Bronchial epithelial cell (primary cell): Measurements from ENCODE around the gene C9. TPM values are rescaled to one million over a fixed set of nuclear protein-coding genes. Genes with fewer than 3 reads are reported as not detected.

Experiments
- DNase-seq: peaks from one replicate; pipeline ENCODE4 v3.0.0-alpha.2; 2010; ENCODE audit warnings: low read depth
- FAIRE-seq: peaks from 2 replicates; lab custom pipeline; 2011; peaks lifted over from hg19 to GRCh38; lab: Jason Lieb, UNC
- H3K27me3 ChIP-seq: 2 replicates; pipeline ENCODE4 v1.5.1; 2011; ENCODE audit warnings: low read length; ENCODE audit not compliant: control insufficient read depth, insufficient read depth
- H3K36me3 ChIP-seq: 2 replicates; pipeline ENCODE4 v1.5.1; 2011; ENCODE audit warnings: low read length; ENCODE audit not compliant: control insufficient read depth, insufficient read depth
- H3K4me3 ChIP-seq: 2 replicates; pipeline ENCODE4 v1.5.1; 2011; ENCODE audit warnings: mild to moderate bottlenecking, low read depth, low read length, control low read depth
- total RNA-seq: library from RNA; depleted of rRNA; stranded (reverse); fragments of >200 nt; gene quantifications from 2 replicates; pipeline ENCODE4 v1.2.1, GENCODE V29; 2014
- TF ChIP-seq, protein P1 (sequence below): IDR thresholded peaks from 2 replicates; pipeline ENCODE4 v1.5.1; 2011; ENCODE audit warnings: mild to moderate bottlenecking, moderate library complexity, low read length, control low read depth, inconsistent platforms; ENCODE audit not compliant: insufficient read depth, severe bottlenecking

Gene C9
- total RNA-seq, 1 donor from 2014 or later, result not detected

DNA sequence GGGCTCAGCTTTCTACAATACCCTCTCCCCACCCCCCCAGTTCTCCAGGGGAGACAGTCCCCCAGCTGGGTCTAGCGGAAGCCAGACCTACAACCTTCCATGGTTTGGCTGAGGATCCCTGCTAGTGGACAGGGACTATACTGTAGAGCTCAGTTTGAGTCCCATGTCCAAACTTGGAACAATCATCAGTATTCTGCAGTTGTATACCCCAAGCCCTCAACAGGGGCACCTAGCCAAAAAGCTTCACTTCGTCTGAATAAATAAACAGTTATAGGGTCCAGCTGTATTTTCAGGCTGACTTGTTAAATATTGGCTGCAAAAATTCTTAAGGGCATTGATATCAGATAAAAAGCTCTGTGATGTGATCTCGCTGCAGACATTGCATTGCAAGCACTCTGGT, 15.4 kb upstream of the C9 start:
- DNase-seq (no peak), FAIRE-seq (no peak)
- H3K27me3 ChIP-seq, result no peaks in the 10 kb centered on the region
- TF ChIP-seq, protein P1, sequence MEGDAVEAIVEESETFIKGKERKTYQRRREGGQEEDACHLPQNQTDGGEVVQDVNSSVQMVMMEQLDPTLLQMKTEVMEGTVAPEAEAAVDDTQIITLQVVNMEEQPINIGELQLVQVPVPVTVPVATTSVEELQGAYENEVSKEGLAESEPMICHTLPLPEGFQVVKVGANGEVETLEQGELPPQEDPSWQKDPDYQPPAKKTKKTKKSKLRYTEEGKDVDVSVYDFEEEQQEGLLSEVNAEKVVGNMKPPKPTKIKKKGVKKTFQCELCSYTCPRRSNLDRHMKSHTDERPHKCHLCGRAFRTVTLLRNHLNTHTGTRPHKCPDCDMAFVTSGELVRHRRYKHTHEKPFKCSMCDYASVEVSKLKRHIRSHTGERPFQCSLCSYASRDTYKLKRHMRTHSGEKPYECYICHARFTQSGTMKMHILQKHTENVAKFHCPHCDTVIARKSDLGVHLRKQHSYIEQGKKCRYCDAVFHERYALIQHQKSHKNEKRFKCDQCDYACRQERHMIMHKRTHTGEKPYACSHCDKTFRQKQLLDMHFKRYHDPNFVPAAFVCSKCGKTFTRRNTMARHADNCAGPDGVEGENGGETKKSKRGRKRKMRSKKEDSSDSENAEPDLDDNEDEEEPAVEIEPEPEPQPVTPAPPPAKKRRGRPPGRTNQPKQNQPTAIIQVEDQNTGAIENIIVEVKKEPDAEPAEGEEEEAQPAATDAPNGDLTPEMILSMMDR, result no peak
- H3K4me3 ChIP-seq, result no peak overlapping the region
- H3K36me3 ChIP-seq, result no peaks in the 10 kb centered on the region

DNA sequence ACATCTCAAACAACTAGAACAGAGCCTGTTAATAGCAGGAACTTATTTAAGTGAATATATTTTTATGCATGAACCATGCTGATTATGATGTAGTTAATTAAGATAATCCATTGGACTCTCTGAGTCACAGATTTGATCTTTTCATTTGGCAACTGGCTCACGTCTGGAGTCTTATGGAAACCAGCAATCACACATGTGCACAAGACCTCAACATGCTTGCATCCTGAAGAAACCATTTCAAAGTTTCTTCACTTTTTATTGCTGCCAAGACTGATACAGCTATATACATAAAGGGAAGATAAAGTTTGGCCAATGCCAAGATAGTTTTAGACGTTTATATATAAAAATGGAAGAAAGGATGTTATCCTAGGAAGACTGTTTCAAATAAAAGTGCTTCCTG, 13.3 kb upstream of the C9 start:
- FAIRE-seq (no peak), DNase-seq (no peak)
- H3K4me3 ChIP-seq, result no peak overlapping the region
- H3K36me3 ChIP-seq, result no peaks in the 10 kb centered on the region
- H3K27me3 ChIP-seq, result no peaks in the 10 kb centered on the region
- TF ChIP-seq, protein P1, result no peak

DNA sequence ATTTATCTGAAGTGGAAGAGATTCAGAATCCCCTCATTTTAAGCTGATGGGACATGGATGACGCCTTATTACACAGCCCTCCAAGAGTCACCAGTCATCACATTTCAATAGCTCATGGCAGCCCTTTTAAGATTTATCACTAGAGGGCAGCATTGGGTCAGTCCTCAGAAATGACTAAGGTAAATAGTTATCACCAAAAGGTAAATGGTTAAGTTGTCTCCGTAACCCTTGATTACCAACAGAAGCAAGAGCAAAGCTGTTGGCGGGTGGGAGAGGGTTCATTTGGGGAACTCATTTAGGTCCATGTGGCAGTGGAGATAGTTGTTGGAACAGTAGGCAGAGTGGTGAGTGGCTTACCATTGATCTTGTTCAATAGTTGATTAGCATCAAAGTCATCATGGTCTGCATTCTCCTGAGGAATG, 12.0 kb upstream of the C9 start:
- TF ChIP-seq, protein P1, result peak; percentile 72
- H3K36me3 ChIP-seq, result no peaks in the 10 kb centered on the region
- peak; percentile 71 for DNase-seq
- H3K27me3 ChIP-seq, result no peaks in the 10 kb centered on the region
- H3K4me3 ChIP-seq, result no peak overlapping the region
- FAIRE-seq, result peak; percentile 40

DNA sequence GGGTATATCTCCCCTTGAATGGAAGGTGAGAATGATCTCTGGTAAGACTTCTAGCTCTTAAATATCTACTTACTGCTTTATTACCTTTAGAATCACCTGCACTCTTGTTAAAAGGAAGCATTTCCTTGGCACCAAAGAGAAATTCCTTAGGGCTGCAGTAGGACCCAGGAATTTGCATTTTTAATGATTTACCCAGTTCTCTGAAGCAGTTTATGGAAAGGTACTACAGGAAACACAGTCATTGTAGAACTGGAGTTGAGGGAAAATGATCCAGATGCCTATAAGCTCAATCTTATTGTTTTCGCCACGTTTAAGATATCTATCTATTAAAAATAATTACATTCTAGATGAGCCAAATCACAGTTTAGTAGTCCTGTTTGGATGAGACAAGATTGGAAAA, 9.5 kb upstream of the C9 start:
- no peaks in the 10 kb centered on the region for H3K27me3 ChIP-seq
- TF ChIP-seq, protein P1, result no peak
- no peak overlapping the region for H3K4me3 ChIP-seq
- H3K36me3 ChIP-seq, result no peaks in the 10 kb centered on the region
- DNase-seq (no peak), FAIRE-seq (no peak)

DNA sequence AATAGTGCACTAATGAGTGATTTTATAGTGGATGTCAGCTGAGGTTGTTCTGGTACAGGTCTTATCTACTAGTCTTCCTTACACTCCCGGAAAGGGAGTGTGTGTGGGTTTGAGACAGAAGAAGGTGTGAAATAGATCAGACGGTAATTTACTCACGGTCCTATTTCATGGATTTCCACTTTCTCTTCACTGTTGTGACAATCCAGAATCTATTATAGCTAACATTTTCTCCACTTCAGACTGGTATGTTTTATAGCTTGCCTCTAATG, 7.0 kb upstream of the C9 start:
- TF ChIP-seq, protein P1, result no peak
- no peaks in the 10 kb centered on the region for H3K27me3 ChIP-seq
- DNase-seq, result no peak
- no peak overlapping the region for H3K4me3 ChIP-seq
- no peak for FAIRE-seq
- H3K36me3 ChIP-seq, result no peaks in the 10 kb centered on the region

DNA sequence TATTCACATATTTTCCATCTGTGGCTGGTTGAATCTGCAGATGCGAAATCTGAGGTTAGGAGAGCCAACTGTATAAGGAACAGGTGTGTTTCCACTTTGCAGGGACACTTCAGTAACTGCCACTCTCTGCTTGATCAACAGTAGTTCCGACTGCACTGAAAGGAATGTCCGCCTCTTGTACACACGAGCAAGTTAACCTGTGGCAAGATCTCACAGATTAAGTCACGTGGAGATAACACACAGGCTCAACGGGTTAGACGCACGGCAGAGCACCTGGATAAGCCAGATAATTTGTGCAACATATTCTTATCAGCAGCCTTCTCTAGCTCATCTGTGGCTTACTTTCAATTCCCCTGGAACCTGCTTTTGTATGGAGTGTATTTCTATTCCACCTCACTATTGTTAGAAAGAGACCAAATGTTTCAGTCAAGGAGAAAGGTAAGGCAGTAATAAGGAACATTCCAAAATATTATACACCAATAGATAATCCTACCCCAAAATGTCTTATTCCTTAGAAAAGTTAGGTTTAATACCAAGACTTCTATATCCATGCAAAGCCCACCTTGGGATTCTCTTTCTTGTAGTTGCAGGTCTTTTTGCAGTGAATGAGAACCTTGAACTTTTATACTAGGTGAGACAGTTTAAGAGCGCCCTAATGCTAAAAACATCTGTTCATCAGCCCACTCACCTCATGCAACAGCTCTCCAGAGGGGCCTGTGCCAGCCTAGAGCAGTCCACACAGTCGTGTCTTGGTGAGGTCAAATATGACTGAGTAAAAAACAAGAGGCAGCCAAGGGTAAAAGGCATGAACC, 6.5 kb upstream of the C9 start:
- peak; percentile 52 for DNase-seq
- Histone ChIP-seq H3K27me3 (no peaks in the 10 kb centered on the region), H3K4me3 (no peak overlapping the region), H3K36me3 (no peaks in the 10 kb centered on the region)
- peak; percentile 79 for FAIRE-seq
- TF ChIP-seq, protein P1, result no peak
